Muscle layer of colon (tissue), 2 donors: ENCODE measurements around the gene TMC1.

Experiments used
- H3K27ac ChIP-seq: one replicate; pipeline ENCODE4 v1.7.0; 2013; ENCODE audit warnings: low read depth, mild to moderate bottlenecking, low read length, moderate library complexity
- H3K27me3 ChIP-seq, 2 donors: one replicate each; pipeline ENCODE4 v1.7.0; 2013; ENCODE audit warnings: low read length in 2 of 2, mild to moderate bottlenecking in 2 of 2; ENCODE audit not compliant: insufficient read depth in 2 of 2, control insufficient read depth in 1 of 2
- H3K36me3 ChIP-seq: one replicate; pipeline ENCODE4 v1.7.0; 2013; ENCODE audit warnings: mild to moderate bottlenecking, low read length; ENCODE audit not compliant: insufficient read depth
- H3K4me1 ChIP-seq: one replicate; pipeline ENCODE4 v1.7.0; 2013; ENCODE audit warnings: mild to moderate bottlenecking, low read length; ENCODE audit not compliant: insufficient read depth
- H3K4me3 ChIP-seq, 2 donors: one replicate each; pipeline ENCODE4 v1.7.0; 2013; ENCODE audit warnings: low read length in 2 of 2, low read depth in 1 of 2, mild to moderate bottlenecking in 1 of 2, moderate library complexity in 1 of 2
- H3K9ac ChIP-seq: one replicate; pipeline ENCODE4 v1.7.0; 2013; ENCODE audit warnings: low read length
- H3K9me3 ChIP-seq: one replicate; pipeline ENCODE4 v1.7.0; 2013; ENCODE audit warnings: mild to moderate bottlenecking, low read length
- donor health status: abdominal sarcoma.
- donor health status: Adenocarcinoma of cecum.

Gene TMC1

DNA sequence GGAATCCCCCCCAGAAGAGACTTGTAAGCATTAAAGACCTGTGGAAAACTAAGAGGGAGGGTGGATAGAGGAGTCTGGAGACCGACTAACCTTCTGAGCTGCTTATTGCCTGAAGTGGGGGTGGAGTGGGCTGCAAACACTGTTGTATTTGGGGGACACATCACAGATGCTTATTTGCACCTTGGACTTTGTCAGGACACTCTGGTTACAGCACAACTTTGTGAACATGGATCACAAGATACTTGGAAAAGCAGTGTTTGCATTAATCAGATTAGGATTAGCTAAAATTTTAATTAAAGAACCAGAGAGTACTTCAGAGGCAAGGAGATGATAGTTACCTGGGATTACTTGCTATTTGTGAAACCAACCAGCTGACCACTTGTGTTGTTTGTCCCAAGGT lies 30.9 kb downstream of the TMC1 start:
- peaks cover 7% of the 10 kb centered on the region for H3K4me1 ChIP-seq
- no peak overlapping the region for H3K27ac ChIP-seq
- H3K27me3 ChIP-seq = no peaks in the 10 kb centered on the region
- H3K9me3 ChIP-seq = no peaks in the 10 kb centered on the region
- no peaks in the 10 kb centered on the region for H3K36me3 ChIP-seq
- H3K9ac ChIP-seq = no peak overlapping the region
- no peak overlapping the region for H3K4me3 ChIP-seq

DNA sequence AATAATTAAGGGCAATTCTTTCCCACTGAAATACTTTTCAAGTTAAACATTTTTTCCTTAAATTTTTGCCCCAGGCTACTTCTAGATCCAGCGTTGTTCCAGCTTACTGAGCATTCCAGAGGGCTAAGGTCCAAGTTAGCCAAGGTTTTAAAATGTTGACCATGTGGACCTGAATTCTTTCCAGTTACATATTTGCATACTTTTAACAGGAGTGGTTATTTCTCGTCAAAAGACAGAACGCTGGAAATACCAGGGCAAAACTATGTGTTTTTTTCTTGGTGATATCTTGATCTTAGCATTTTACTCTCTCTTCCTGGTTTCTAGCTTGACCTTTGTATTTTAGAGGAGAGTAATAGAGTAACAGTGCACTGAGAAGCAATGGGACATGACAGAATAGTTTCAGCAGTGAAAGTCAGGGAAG lies 32.8 kb downstream of the TMC1 start:
- H3K9ac ChIP-seq = no peak overlapping the region
- H3K4me1 ChIP-seq = peaks cover 7% of the 10 kb centered on the region
- no peaks in the 10 kb centered on the region for H3K27me3 ChIP-seq
- H3K36me3 ChIP-seq = no peaks in the 10 kb centered on the region
- H3K4me3 ChIP-seq = no peak overlapping the region
- no peak overlapping the region for H3K27ac ChIP-seq
- no peaks in the 10 kb centered on the region for H3K9me3 ChIP-seq

DNA sequence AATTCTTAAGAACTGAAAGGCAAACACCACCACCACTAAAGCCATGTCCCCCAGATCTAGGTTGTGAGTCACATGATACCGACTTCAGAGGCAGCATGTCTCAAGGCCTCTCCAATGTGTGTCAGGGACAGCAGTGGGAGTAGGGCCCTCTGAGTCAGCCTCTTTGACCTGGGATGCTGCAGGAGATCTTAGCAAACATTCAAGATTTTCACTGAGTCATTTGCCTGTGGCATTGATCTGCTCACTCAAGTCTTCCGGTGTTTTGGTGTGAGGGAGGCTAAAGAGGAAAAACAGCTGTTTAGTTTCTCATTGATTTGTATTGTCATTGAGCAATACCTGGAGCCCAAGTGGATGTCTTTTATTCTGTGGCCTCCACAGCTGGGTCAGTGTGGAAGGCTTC lies 36.1 kb downstream of the TMC1 start:
- no peak overlapping the region for H3K4me3 ChIP-seq
- H3K9me3 ChIP-seq = no peaks in the 10 kb centered on the region
- H3K27me3 ChIP-seq = no peaks in the 10 kb centered on the region
- no peak overlapping the region for H3K27ac ChIP-seq
- peaks cover 7% of the 10 kb centered on the region for H3K4me1 ChIP-seq
- no peak overlapping the region for H3K9ac ChIP-seq
- no peaks in the 10 kb centered on the region for H3K36me3 ChIP-seq

DNA sequence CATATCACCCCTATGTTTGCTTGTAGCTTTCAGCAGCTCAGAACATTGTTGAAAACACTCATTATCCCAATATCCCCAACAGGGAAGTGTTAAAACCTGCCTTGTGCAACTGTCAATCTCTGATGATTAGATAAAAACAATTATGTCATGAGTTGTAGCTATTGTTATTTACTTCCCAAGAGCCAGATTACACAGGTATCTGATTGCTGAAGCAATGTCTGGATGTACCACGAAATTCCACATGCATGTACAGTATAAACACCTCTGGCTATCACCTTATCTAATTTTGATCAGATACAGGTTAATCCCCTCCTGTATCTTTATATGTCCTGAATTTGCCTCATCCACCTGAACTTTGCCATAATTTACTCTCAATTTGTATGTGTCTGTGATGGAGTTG lies 38.7 kb downstream of the TMC1 start:
- Histone ChIP-seq H3K9ac (no peak overlapping the region), H3K27ac (no peak overlapping the region), H3K27me3 (no peaks in the 10 kb centered on the region), H3K36me3 (no peaks in the 10 kb centered on the region), H3K4me3 (no peak overlapping the region), H3K4me1 (peaks cover 9% of the 10 kb centered on the region), H3K9me3 (no peaks in the 10 kb centered on the region)

DNA sequence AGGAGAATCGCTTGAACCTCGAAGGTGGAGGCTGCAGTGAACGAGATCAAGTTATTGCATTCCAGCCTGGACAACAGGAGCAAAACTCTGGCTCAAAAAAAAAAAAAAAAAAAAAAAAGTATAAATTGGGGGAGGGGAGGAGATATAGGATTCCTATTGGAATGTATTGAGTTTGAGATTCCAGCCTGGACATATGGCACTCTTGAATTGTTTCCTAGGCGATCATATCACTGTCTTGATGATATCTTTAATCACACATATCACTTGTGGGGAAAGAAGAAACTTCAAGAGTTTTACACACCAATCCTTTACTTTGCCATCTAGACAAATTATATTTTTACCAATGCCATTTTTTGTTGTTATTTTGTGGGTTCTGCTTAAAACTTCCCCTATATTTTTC lies 42.4 kb downstream of the TMC1 start:
- Histone ChIP-seq H3K4me3 (no peak overlapping the region), H3K36me3 (no peaks in the 10 kb centered on the region), H3K27me3 (no peaks in the 10 kb centered on the region), H3K4me1 (peaks cover 9% of the 10 kb centered on the region), H3K27ac (no peak overlapping the region), H3K9me3 (no peaks in the 10 kb centered on the region), H3K9ac (no peak overlapping the region)

DNA sequence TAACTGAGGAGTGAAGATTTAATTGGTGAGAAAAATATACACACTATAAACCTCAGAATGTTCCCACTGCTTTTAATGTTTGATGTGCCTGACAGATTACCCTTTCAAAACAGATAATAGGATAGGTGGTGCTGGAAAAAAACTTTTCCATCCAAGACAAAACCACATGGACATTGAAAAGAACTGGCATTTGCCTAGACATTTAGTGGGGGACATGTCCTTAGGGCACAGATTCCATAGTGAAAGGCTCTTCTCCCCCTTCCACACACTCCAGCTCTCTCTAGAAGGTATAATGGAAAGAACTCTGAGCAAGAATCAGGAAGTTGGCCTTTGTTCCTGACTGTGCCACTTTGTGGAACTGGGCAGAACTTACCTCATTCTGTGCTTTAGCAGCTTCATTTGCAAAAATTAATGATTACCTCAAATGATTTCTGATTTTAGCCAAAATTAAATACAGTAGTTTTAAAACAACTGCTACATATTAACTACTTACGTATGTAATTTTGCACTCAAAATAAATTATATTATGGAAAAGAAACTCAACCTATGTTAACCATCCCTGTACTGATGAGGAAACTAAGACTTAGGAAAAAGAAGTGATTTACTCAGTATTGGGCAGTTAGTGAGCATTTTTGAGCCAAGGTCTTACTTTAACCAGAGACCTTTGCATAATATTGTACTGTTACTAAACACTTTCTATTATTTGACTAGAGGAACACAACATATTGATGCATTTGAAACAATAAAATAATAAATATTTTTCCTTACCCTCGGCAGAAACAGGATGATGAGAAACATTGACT lies 43.3 kb downstream of the TMC1 start:
- Histone ChIP-seq H3K36me3 (no peaks in the 10 kb centered on the region), H3K9me3 (no peaks in the 10 kb centered on the region), H3K9ac (no peak overlapping the region), H3K27me3 (no peaks in the 10 kb centered on the region), H3K4me1 (peaks cover 9% of the 10 kb centered on the region), H3K4me3 (no peak overlapping the region), H3K27ac (no peak overlapping the region)

DNA sequence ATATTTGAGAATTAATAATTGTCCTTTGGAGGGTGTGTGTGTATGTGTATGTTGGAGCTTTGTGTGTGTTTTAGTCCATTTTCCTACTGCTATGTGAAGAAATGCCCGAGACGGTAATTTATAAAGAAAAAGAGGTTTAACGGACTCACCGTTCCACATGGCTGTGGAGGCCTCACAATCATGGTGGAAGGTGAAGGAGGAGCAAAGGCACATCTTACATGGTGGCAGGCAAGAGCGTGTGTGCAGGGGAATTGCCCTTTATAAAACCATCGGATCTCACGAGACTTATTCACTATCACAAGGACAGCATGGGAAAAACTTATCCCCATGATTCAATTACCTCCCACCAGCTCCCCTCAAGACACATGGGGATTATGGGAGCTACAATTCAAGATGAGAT lies 44.1 kb downstream of the TMC1 start:
- Histone ChIP-seq H3K9me3 (no peaks in the 10 kb centered on the region), H3K9ac (no peak overlapping the region), H3K27me3 (no peaks in the 10 kb centered on the region), H3K27ac (no peak overlapping the region), H3K4me1 (peaks cover 9% of the 10 kb centered on the region), H3K36me3 (no peaks in the 10 kb centered on the region), H3K4me3 (no peak overlapping the region)

DNA sequence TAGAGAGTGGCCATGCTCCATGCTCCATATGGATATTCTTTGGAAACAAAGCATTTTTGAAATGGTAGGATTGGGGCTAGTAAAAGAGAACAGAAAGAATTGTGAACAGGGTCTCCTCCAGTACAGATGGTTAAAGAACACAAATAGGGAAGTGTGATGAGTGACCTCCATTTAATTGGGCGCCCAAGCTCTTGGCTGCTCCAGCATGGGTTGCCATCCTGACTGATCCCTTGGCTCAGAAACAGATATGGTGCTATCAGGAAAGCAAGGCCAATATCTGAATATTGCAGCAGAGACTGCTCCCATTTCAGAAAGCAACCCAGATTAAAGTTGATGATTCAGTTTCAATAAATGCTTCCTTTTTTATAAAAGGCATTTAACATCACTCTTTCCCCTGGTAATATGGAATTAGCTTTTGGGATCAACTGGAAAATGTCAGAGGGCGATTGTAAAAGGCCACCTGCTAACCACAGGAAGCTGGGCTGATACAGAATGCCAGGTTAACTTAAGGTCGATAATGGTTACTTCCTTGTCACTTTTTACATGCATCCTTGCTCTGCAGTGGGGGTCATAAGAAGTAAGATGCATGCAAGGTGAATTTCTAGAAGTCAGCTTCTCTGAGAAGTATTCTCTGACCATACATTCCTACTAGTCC lies 52.9 kb downstream of the TMC1 start:
- Histone ChIP-seq H3K9me3 (no peaks in the 10 kb centered on the region), H3K36me3 (no peaks in the 10 kb centered on the region), H3K27me3 (no peaks in the 10 kb centered on the region), H3K4me1 (peaks cover 17% of the 10 kb centered on the region), H3K9ac (no peak overlapping the region), H3K27ac (no peak overlapping the region), H3K4me3 (no peak overlapping the region)

DNA sequence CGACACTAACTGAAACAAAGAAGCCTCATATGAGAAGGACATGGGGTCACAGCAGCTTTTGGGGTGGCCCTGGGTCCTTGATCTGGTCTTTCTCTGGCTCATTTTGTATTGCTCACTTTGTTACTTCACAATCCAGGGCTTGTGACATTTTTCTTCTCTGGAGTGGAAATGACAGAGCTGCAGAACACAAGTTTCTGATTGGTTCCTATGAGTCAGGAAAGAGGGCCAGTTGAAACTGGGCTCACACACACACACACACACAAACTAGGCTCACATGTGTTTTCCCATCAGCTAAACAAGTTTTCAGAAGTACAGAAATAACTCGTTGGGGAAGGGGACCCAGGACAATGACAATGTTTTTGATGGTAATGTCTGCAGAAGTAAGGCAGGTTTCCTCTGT lies 54.3 kb downstream of the TMC1 start:
- Histone ChIP-seq H3K9ac (no peak overlapping the region), H3K27ac (no peak overlapping the region)

DNA sequence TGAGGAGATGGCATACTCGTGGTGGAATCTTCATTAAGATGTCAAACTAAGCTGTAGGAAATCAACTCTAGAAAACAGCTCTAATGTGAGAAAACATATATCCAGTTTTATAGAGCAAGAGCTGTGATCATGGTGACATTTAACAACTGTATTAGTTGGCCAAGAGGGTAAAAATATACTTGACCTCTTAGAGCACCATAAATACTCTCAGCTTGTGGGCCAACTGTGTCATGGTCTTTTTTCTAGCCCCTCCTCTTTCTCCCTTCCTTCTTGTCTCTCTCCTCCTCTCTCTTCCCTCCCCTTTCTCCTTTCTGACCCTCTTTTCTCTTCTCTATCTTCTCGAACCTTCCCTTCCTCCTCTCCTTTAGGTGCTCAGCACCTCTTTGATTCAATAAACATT lies 54.7 kb downstream of the TMC1 start:
- H3K36me3 ChIP-seq = no peaks in the 10 kb centered on the region
- no peak overlapping the region for H3K9ac ChIP-seq
- no peaks in the 10 kb centered on the region for H3K9me3 ChIP-seq
- H3K4me1 ChIP-seq = peaks cover 17% of the 10 kb centered on the region
- H3K27ac ChIP-seq = no peak overlapping the region
- H3K4me3 ChIP-seq = no peak overlapping the region
- no peaks in the 10 kb centered on the region for H3K27me3 ChIP-seq

More for the DNA sequence above, 54.3 kb downstream of the TMC1 start:
- H3K4me1 ChIP-seq = peaks cover 17% of the 10 kb centered on the region
- no peak overlapping the region for H3K4me3 ChIP-seq
- H3K9me3 ChIP-seq = no peaks in the 10 kb centered on the region
- H3K27me3 ChIP-seq = no peaks in the 10 kb centered on the region
- no peaks in the 10 kb centered on the region for H3K36me3 ChIP-seq

DNA sequence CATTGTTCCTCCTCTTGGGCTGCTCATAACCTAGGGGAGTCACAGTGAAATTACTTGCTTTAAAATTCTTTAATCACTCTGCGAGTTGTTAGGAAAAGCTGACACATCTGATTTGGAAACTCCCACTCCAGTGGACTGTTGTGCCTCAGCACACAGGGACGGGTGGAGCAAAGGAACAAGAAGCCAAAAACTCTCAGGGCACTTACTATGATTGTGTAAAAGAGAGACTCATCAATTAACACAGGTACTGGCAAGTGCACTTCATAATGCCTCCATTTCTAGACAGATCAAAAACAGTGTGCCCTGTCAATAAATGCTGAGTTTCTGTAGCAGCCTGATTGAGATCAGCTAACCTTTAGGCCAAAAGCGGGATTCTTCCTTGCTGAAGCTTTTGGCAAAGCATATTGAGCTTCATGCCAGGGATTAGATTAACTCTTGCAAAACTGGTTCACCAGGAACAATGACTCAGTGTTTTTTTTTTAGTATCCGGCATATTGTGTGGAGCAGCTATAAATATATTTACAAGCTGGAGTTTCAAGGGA lies 55.9 kb downstream of the TMC1 start:
- no peaks in the 10 kb centered on the region for H3K27me3 ChIP-seq
- H3K9ac ChIP-seq = no peak overlapping the region
- H3K4me3 ChIP-seq = no peak overlapping the region
- no peaks in the 10 kb centered on the region for H3K9me3 ChIP-seq
- no peaks in the 10 kb centered on the region for H3K36me3 ChIP-seq
- H3K4me1 ChIP-seq = peaks cover 17% of the 10 kb centered on the region
- H3K27ac ChIP-seq = peak overlapping the region; percentile 8
